NOMO-1 treated with DMSO at 0.1 percent for 48 hours (cell line): ENCODE data around the gene RBM20.

Source experiments
- DNase-seq: peaks from one replicate; lab custom pipeline; 2025; ENCODE audit not compliant: unreplicated experiment; lab: John Stamatoyannopoulos, UW

Gene RBM20

DNA sequence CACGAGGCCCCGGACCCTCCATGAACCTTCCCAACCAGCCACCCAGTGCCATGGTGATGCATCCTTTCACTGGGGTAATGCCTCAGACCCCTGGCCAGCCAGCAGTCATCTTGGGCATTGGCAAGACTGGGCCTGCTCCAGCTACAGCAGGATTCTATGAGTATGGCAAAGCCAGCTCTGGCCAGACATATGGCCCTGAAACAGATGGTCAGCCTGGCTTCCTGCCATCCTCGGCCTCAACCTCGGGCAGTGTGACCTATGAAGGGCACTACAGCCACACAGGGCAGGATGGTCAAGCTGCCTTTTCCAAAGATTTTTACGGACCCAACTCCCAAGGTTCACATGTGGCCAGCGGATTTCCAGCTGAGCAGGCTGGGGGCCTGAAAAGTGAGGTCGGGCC, 137.0 kb downstream of the RBM20 start:
- DNase-seq, result no peak

GRCh38 chr10:110782616-110783015, 138.5 kb downstream of the RBM20 start:
- DNase-seq, result no peak

DNA sequence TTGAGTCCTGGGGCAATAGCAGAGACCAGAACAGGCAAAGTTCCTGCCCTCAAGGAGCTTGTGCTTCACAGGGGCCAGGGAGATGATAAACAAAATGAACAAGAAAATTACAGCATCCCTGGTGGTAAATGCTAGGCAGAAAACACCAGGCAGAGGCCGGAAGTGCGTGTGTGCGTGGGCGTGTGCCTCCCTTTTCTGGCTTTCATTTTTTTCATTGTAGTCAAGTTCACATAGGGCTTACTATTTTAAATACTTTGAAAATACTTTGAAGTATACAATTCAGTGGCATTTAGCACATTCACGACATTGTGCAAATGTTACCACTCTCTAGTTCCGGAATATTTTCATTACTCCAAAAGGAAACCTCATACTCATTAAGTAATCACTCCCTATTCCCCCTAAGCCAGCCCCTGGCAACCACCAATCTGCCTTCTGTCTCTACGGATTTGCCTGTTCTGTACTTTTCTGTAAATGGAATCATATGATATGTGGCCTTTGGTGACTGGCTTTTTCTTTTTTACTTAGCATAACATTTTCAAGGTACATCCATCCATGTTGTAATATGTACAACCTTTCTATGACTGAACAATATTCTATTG, 139.5 kb downstream of the RBM20 start:
- DNase-seq, result no peak

DNA sequence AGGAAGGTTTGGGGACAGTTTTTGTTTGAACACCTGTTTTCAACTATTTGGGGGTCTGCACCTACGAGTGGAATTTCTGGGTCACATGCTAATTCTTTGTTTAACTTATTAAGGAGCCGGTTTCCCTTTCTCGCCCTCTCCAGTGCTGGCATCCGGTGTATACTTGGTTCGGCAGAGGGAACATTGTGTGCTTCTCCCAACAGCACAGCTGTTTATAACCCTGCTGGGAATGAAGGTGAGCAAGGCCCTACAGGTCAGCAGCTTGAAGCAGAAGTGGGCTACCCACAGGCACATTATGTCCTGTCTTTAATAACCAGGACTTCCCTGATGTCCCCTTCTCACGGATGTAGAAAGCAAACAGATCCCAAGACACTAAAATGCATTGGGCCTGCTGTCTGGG, 140.1 kb downstream of the RBM20 start:
- no peak for DNase-seq

- DNase-seq, result no peak
Measured at GRCh38 chr10:110786172-110786571, 142.0 kb downstream of the RBM20 start.

DNA sequence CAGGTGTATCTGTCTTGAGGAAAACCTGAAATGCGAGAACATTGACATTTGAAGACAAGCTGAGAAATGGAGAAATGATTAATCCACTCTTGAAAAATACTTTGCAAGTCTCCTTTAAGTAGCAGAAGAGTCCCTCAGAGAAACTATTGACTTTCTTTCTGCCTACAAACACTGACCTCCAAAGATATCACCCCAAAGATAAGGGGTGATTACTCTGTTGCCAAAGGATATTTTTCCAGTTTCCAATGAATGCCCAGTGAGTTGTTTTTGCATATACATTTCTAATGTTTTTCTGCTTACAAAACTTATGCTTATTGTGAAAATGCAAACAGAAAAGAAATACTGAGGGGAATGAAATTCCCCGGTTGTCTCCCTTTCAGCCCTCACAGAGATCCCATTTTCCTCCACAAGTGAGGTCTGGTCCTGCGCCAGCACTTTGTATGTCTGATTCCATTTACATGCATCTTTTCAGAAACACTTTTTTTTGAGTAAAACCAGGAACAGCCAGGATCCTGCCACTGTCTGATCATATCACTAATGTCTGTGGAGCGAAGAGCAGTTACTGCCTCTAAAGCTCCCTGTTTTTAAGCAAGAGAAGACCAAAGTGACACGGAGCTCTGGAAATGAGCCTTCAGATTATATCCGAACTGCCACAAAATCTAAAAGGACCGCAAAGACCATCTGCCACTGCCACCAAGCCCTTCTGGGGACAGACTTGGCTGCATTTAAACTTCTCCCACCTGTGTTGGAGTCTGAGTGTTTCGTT, 144.7 kb downstream of the RBM20 start:
- DNase-seq, result no peak

GRCh38 chr10:110789604-110790433, 145.7 kb downstream of the RBM20 start:
- DNase-seq, result no peak

GRCh38 chr10:110790913-110791506, 146.9 kb downstream of the RBM20 start:
- DNase-seq, result no peak

DNA sequence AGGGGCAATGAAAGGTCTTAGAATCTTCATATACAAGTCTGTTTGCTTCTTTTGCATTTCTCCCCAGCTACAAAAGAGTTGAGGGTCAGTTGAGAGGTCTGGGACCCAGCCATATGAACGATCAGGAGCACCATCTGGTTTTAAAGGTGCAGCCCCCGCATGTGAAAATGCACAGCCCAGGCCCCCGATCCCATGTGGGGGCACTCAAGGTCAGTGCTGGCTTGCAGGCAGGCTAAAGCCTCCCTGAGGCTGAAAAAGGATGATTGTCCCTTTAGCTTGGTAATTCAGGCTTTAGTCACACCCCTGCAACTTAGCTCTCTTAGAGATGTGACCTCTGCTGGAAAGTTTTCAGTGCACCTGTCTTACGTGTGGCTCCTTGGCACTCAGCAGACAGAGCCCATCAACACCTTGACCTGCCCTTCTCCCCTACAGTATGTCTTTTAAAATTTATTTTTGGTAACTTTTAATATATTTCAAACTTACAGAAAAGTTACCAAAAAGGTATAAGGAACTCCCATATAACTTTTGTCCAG, 147.5 kb downstream of the RBM20 start:
- DNase-seq, result no peak

- DNase-seq, result no peak
Measured at GRCh38 chr10:110792476-110793125, 148.5 kb downstream of the RBM20 start.

- DNase-seq, result no peak
Measured at GRCh38 chr10:110793128-110793812, 149.1 kb downstream of the RBM20 start.

GRCh38 chr10:110793886-110794285, 149.8 kb downstream of the RBM20 start:
- no peak for DNase-seq

DNA sequence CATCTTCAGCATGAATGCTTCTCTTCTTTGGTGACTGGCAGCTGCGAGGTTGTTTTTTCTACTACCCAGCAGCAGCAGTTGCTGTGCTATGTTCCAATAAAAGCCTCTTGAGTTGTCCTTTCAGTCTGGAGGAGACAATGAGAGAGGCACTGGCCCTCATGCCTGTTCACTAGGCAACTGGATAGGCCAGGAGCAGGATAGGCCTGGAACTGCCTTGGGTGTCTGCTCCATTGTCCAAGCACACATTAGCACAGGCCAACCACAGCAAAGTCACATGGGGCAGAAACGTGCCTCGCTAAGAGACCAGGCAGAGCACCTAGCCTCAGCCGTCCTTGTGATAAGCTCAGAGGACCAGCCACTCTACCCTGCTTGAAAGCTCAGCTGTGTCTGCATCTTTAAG, 150.7 kb downstream of the RBM20 start:
- no peak for DNase-seq

GRCh38 chr10:110797416-110797815, 153.3 kb downstream of the RBM20 start:
- DNase-seq, result no peak

DNA sequence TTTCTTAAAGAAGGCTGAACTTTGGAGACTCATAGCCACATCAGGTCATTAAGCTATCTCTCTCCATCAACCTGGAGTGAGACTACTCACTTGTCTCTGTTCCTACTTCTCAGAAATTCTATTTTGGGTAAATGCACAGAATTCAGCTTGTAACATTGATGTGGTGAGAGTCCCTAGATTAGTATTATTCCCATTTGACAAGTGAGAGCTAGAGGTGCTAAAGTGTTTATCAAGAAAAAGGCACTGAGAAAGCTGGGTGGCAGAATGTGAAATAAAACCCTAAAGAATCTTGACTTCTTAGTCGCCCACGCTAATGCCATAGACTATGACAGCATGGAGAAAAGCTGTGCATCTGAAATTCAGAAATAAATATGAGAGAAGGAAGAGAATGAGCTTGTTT, 154.2 kb downstream of the RBM20 start:
- DNase-seq, result no peak

GRCh38 chr10:110802090-110802489, 158.0 kb downstream of the RBM20 start:
- no peak for DNase-seq

DNA sequence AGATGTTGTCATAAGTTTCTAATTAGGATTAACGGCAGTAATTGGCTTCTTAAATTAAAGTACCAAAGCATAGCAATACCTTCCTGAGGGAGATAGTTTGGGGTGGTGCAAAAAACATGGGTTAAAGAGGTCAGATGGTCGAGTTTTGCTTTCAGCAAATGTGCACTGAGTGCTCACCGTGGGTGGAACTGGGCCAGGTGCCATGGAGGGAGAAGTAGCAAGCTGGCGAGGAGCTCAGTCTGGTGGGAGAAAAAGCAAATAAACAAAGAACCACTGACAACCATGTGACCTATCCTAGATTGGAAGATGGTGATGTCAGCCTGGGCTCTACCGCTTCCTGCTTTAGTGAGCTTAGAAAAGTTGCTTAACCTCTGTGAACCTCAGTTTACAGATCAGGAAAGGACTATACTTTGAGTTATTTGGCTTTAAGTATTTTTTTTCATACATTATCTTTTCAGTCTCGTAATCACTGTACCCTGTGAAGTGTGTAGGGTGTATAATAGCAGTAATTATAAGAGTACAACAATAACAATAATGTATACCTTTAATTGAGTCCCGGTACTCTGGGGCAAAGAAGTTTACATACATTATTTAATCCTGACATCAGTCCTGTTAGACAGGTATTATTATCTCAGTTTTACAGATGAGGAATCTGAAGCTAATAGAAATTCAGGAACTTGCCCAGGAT, 158.6 kb downstream of the RBM20 start:
- DNase-seq, result peak; percentile 23

DNA sequence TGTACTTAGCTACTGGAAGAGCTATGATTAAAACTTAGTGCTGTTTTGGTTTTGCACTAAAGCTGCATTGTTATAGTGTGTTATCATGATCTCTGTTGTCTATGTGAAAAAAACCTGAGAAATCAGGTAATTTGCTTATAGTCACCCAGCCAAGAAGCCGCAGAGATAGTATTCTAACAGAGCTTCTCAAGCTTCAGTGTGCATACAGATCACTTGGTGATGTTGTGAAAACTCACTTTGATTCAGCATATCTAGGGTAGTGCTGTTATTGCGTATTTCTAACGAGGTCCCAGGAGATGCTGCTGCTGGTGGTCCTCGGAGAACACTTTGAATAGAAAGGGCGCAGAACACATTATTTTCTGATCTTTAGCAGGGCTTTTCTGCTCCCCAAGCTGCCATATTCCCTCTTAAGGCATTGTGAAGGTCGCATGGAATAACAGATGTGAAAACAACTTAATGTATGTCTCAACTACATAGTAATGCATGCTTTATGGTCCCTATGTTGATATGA, 159.2 kb downstream of the RBM20 start:
- no peak for DNase-seq

- peak; percentile 44 for DNase-seq
Measured at GRCh38 chr10:110803830-110804338, 159.7 kb downstream of the RBM20 start.
